ENCODE measurements around the gene KIF25. TPM values are rescaled to one million over a fixed set of nuclear protein-coding genes. Genes with fewer than 3 reads are reported as not detected.

KIF25 gene, protein sequence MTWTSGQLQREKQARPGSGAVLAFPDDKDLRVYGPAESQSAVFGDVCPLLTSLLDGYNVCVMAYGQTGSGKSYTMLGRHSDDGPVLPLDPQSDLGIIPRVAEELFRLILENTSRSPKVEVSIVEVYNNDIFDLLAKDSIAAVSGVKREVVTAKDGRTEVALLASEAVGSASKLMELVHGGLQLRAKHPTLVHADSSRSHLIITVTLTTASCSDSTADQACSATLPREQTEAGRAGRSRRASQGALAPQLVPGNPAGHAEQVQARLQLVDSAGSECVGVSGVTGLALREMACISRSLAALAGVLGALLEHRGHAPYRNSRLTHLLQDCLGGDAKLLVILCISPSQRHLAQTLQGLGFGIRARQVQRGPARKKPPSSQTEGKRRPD
- 0.39 and 1.2 TPM in 2 replicates for total RNA-seq (2021)
- percentile 18 among the genes with signal in this experiment for Bru-seq, nascent RNA
- BruChase-seq, experiment 1, labeled RNA remaining after a 2-hour chase: percentile 22 among the genes with signal in this experiment
- percentile 22 among the genes with signal in this experiment for BruChase-seq, experiment 2, labeled RNA remaining after a 6-hour chase
- long read RNA-seq: 0 reads

DNA sequence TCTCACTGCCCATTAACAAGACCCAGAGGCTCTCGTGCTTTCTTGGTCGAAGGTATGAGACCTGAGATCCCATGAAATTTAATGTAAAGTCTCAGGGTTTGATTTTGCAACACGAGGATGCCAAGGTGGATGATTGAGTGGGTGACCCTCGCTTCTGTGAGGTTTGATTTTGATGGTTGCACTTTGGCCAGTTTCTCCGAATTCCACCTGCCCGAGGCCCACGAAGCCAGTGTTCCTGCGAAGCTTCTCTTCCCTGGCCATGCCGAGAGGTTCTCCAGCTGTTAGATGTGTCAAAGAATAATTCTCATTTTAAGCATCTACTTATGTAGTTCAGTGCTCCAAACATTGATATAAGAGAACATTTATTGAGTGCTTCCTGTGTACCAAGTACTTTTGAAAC is at the start of gene KIF25:
Gene KIF25, plus strand, starts transcription at position 30 of the 400 bp plus-strand sequence. CDS start 31,915 bp downstream, outside the sequence.
- H3K36me3 ChIP-seq (ENCODE audit: insufficient read depth, low read length, poor library complexity, severe bottlenecking): no peaks in the 10 kb centered on the region
- H3K9me3 ChIP-seq (ENCODE audit: low read depth, low read length, poor library complexity, severe bottlenecking): no peaks in the 10 kb centered on the region
- intact Hi-C loops (cut with micrococcal nuclease; ENCODE audit: unreplicated experiment): no loop called here
- BruUV-seq (replicated peaks): no TSS peak
- no peak for TF ChIP-seq EZH2 (IDR thresholded peaks at IDR 0.05; ENCODE audit: borderline replicate concordance, low read depth, low read length, poor library complexity, severe bottlenecking)
- TF ChIP-seq, protein P1, sequence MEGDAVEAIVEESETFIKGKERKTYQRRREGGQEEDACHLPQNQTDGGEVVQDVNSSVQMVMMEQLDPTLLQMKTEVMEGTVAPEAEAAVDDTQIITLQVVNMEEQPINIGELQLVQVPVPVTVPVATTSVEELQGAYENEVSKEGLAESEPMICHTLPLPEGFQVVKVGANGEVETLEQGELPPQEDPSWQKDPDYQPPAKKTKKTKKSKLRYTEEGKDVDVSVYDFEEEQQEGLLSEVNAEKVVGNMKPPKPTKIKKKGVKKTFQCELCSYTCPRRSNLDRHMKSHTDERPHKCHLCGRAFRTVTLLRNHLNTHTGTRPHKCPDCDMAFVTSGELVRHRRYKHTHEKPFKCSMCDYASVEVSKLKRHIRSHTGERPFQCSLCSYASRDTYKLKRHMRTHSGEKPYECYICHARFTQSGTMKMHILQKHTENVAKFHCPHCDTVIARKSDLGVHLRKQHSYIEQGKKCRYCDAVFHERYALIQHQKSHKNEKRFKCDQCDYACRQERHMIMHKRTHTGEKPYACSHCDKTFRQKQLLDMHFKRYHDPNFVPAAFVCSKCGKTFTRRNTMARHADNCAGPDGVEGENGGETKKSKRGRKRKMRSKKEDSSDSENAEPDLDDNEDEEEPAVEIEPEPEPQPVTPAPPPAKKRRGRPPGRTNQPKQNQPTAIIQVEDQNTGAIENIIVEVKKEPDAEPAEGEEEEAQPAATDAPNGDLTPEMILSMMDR (conservative IDR thresholded peaks at IDR 0.05; ENCODE audit: low read depth, low read length): no peak
- no peak for DNase-seq (ENCODE audit: low spot score)
- no peaks in the 10 kb centered on the region for H3K27me3 ChIP-seq (replicated peaks; ENCODE audit: insufficient read depth, low read depth, low read length, poor library complexity)
- H3K4me3 ChIP-seq (ENCODE audit: low read depth, low read length, poor library complexity, severe bottlenecking): no peak within 1 kb of the TSS
- peaks cover 8% of the 10 kb centered on the region for H3K4me1 ChIP-seq (ENCODE audit: insufficient read depth, low read length, poor library complexity, severe bottlenecking)
- H3K27ac ChIP-seq (ENCODE audit: low read depth, low read length, poor library complexity, severe bottlenecking): peak within 1 kb of the TSS; percentile 21
- ChIA-PET POLR2A (ENCODE audit: low non-redundant PET) (no interaction called here), CTCF (no interaction called here)

DNA sequence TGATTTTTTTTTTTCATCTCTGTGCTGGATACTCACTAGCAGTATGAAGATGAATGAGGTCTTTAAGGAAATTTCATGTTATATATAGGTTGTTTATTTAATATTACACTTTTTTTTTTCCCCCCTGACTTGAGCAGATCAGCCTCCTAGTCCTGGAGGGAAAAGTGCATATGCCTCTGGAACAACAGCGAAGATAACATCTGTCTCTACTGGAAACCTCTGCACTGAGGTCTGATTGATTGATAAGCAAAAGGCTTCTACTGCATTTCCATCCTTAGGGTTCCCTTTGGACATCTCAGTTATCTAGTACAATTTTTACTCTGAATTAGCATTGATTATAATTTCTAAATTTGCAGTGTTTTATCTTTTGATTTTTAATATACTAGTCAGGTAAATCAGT is 49.8 kb upstream of the KIF25 start:
- Histone ChIP-seq H3K4me3 (ENCODE audit: low read depth, low read length, poor library complexity, severe bottlenecking) (no peak overlapping the region), H3K9me3 (ENCODE audit: low read depth, low read length, poor library complexity, severe bottlenecking) (no peaks in the 10 kb centered on the region), H3K36me3 (ENCODE audit: insufficient read depth, low read length, poor library complexity, severe bottlenecking) (peaks cover 64% of the 10 kb centered on the region), H3K4me1 (ENCODE audit: insufficient read depth, low read length, poor library complexity, severe bottlenecking) (no peaks in the 10 kb centered on the region), H3K27me3 (replicated peaks; ENCODE audit: insufficient read depth, low read depth, low read length, poor library complexity) (no peaks in the 10 kb centered on the region), H3K27ac (ENCODE audit: low read depth, low read length, poor library complexity, severe bottlenecking) (no peak overlapping the region)
- BruUV-seq (replicated peaks): no TSS peak
- TF ChIP-seq, protein P1 (conservative IDR thresholded peaks at IDR 0.05; ENCODE audit: low read depth, low read length): no peak
- no peak for TF ChIP-seq EZH2 (IDR thresholded peaks at IDR 0.05; ENCODE audit: borderline replicate concordance, low read depth, low read length, poor library complexity, severe bottlenecking)
- ChIA-PET POLR2A (ENCODE audit: low non-redundant PET) (no interaction called here), CTCF (no interaction called here)
- intact Hi-C loops (cut with micrococcal nuclease; ENCODE audit: unreplicated experiment): no loop called here
- DNase-seq (ENCODE audit: low spot score): no peak

DNA sequence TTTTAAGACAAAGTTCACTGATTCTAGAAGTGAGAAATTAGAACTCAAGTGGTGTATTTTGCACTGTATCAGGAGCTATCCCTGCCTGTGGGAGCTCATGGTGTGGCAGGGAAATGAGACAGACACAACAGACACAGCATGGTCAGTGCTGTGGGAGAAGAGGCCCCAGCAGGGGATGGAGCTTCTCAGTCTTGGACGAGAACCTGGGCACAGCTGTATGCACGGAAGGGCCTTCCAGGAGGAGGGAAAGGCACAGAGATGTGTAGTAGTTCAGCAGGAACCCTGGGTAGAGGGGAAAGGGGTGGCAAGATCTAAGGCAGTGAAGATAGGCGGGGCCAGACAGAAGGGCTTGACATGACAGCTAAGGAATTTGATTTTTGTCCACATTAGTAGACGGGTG is 48.8 kb upstream of the KIF25 start:
- CTCF ChIA-PET: no interaction called here
- H3K36me3 ChIP-seq (ENCODE audit: insufficient read depth, low read length, poor library complexity, severe bottlenecking): peaks cover 59% of the 10 kb centered on the region

More for the DNA sequence above, 48.8 kb upstream of the KIF25 start:
- Histone ChIP-seq H3K27ac (ENCODE audit: low read depth, low read length, poor library complexity, severe bottlenecking) (no peak overlapping the region), H3K27me3 (replicated peaks; ENCODE audit: insufficient read depth, low read depth, low read length, poor library complexity) (no peaks in the 10 kb centered on the region), H3K9me3 (ENCODE audit: low read depth, low read length, poor library complexity, severe bottlenecking) (no peaks in the 10 kb centered on the region), H3K4me3 (ENCODE audit: low read depth, low read length, poor library complexity, severe bottlenecking) (no peak overlapping the region), H3K4me1 (ENCODE audit: insufficient read depth, low read length, poor library complexity, severe bottlenecking) (no peaks in the 10 kb centered on the region)
- intact Hi-C loops (cut with micrococcal nuclease; ENCODE audit: unreplicated experiment): no loop called here
- no peak for TF ChIP-seq EZH2 (IDR thresholded peaks at IDR 0.05; ENCODE audit: borderline replicate concordance, low read depth, low read length, poor library complexity, severe bottlenecking)
- TF ChIP-seq, protein P1 (conservative IDR thresholded peaks at IDR 0.05; ENCODE audit: low read depth, low read length): no peak
- BruUV-seq (replicated peaks): no TSS peak
- no peak for DNase-seq (ENCODE audit: low spot score)
- POLR2A ChIA-PET (ENCODE audit: low non-redundant PET): no interaction called here
